HL-60 (cell line): Measurements from ENCODE around the gene TNFSF15.

ENCODE experiments used
- DNase-seq, 2 experiments: peaks; one replicate each; pipeline ENCODE4 v3.0.0-alpha.2; 2010 to 2020; ENCODE audit warnings: low read depth in 1 of 2, low spot score in 1 of 2
- H3K27ac ChIP-seq: fragments of 250-450 bp; sonication (Bioruptor Pico); replicated peaks from 2 replicates; pipeline ENCODE4 v1.5.1; 2020; ENCODE audit warnings: mild to moderate bottlenecking, moderate library complexity
- H3K27me3 ChIP-seq: fragments of 250-450 bp; sonication (Bioruptor Pico); 2 replicates; pipeline ENCODE4 v1.5.1; 2021; ENCODE audit warnings: mild to moderate bottlenecking, moderate library complexity; ENCODE audit not compliant: insufficient read depth, poor library complexity, severe bottlenecking
- H3K4me3 ChIP-seq: replicated peaks from 2 replicates; pipeline ENCODE4 v1.5.1; 2011; ENCODE audit warnings: mild to moderate bottlenecking, control low read depth, low read length; ENCODE audit not compliant: insufficient read depth
- CTCF ChIP-seq: IDR thresholded peaks from one replicate; pipeline ENCODE4 v1.5.1; 2011; ENCODE audit warnings: low read length, control low read depth, inconsistent platforms; ENCODE audit not compliant: insufficient read depth
- GABPA ChIP-seq: IDR thresholded peaks from 2 replicates; pipeline ENCODE4 v1.6.1; 2012; ENCODE audit warnings: low read depth
- POLR2AphosphoS5 ChIP-seq: IDR thresholded peaks from 2 replicates; pipeline ENCODE4 v1.6.1; 2012; ENCODE audit warnings: low read depth
- REST ChIP-seq: IDR thresholded peaks from 2 replicates; pipeline ENCODE4 v1.6.1; 2012; ENCODE audit warnings: low read depth; ENCODE audit not compliant: insufficient replicate concordance
- SPI1 ChIP-seq: IDR thresholded peaks from 2 replicates; pipeline ENCODE4 v1.6.1; 2012; ENCODE audit warnings: low read depth, mild to moderate bottlenecking, borderline replicate concordance

Gene TNFSF15

GRCh38 chr9:114804505-114804904 is 1.3 kb downstream of the TNFSF15 start:
- Histone ChIP-seq H3K27me3 (no peaks in the 10 kb centered on the region), H3K4me3 (no peak overlapping the region), H3K27ac (no peak overlapping the region)
- DNase-seq, result no peak
- TF ChIP-seq SPI1 (no peak), REST (no peak)

GRCh38 chr9:114803479-114804265 is 2.2 kb downstream of the TNFSF15 start:
- Histone ChIP-seq H3K27me3 (no peaks in the 10 kb centered on the region), H3K27ac (no peak overlapping the region), H3K4me3 (no peak overlapping the region)
- no peak for TF ChIP-seq SPI1
- no peak for TF ChIP-seq GABPA
- TF ChIP-seq CTCF, result no peak
- no peak for TF ChIP-seq REST
- TF ChIP-seq POLR2AphosphoS5, result no peak
- DNase-seq, result no peak

- Histone ChIP-seq H3K27me3 (no peaks in the 10 kb centered on the region), H3K4me3 (no peak overlapping the region), H3K27ac (no peak overlapping the region)
- TF ChIP-seq REST (no peak), POLR2AphosphoS5 (no peak), SPI1 (no peak), CTCF (no peak), GABPA (no peak)
- DNase-seq, result no peak
Observed at GRCh38 chr9:114799925-114800324, 5.9 kb downstream of the TNFSF15 start.
